ENCODE measurements around the gene ST6GAL1. TPM values are rescaled to one million over a fixed set of nuclear protein-coding genes. Genes with fewer than 3 reads are reported as not detected.

The ST6GAL1 gene
- total RNA-seq, result 8.9 and 35.4 TPM in 2 replicates

GRCh38 chr3:186930143-186930640, at the start of gene ST6GAL1:
TSS of gene ST6GAL1 (plus strand) at chr3:186930526. CDS start at chr3:187042704, 112,178 bp downstream.

Other genes with a start within 250 kb of the ST6GAL1 start
- not detected in 2 replicates for gene KNG1, start 213.2 kb upstream of the ST6GAL1 start, total RNA-seq
- gene EIF4A2, start 146.9 kb upstream of the ST6GAL1 start, total RNA-seq, result 624 TPM in 2 replicates
- gene RFC4, start 124.0 kb upstream of the ST6GAL1 start, total RNA-seq, result 17.1 and 23.9 TPM in 2 replicates
- gene ADIPOQ, start 87.8 kb upstream of the ST6GAL1 start, total RNA-seq, result not detected in 2 replicates
- gene RPL39L, start 209.0 kb downstream of the ST6GAL1 start, total RNA-seq, result 11.2 and 21.2 TPM in 2 replicates